Mesenchymal stem cell (in vitro differentiated cells and primary cell): ENCODE data around the gene TBX10.
"Not testable (repeated sequence)": the region's sequence is repeated elsewhere in the genome, so short reads cannot be mapped to it uniquely, and the experiment has no call there.

ENCODE experiments used
- DNase-seq: peaks from one replicate; pipeline ENCODE4 v3.0.0-alpha.2; 2013
- H2AFZ ChIP-seq: one replicate; pipeline ENCODE4 v1.6.1; 2013; ENCODE audit warnings: low read depth, mild to moderate bottlenecking, control low read depth, inconsistent platforms, low read length, moderate library complexity
- H2AK5ac ChIP-seq: 2 replicates; pipeline ENCODE4 v1.6.1; 2013; ENCODE audit warnings: low read length, moderate library complexity, mild to moderate bottlenecking, inconsistent platforms; ENCODE audit not compliant: severe bottlenecking
- H2BK120ac ChIP-seq: one replicate; pipeline ENCODE4 v1.6.1; 2013; ENCODE audit warnings: low read depth, mild to moderate bottlenecking, inconsistent platforms, low read length, moderate library complexity
- H2BK12ac ChIP-seq, 2 experiments: one replicate each; pipeline ENCODE4 v1.6.1; 2013; ENCODE audit warnings: inconsistent platforms in 2 of 2, low read length in 2 of 2, mild to moderate bottlenecking in 2 of 2, moderate library complexity in 2 of 2, control low read depth in 1 of 2
- H2BK15ac ChIP-seq: one replicate; pipeline ENCODE4 v1.6.1; 2013; ENCODE audit warnings: mild to moderate bottlenecking, low read depth, inconsistent platforms; ENCODE audit not compliant: poor library complexity, severe bottlenecking
- H2BK5ac ChIP-seq: 2 replicates; pipeline ENCODE4 v1.6.1; 2013; ENCODE audit warnings: low read depth, mild to moderate bottlenecking, low read length, control low read depth, inconsistent platforms; ENCODE audit not compliant: poor library complexity, severe bottlenecking
- H3K14ac ChIP-seq, 2 experiments: one replicate each; pipeline ENCODE4 v1.6.1; 2013; ENCODE audit warnings: inconsistent platforms in 2 of 2, low read length in 2 of 2, control low read depth in 1 of 2, mild to moderate bottlenecking in 1 of 2, moderate library complexity in 1 of 2
- H3K18ac ChIP-seq, 2 experiments: one replicate each; pipeline ENCODE4 v1.6.1; 2013; ENCODE audit warnings: inconsistent platforms in 2 of 2, low read length in 2 of 2, control low read depth in 1 of 2, low read depth in 1 of 2, mild to moderate bottlenecking in 1 of 2
- H3K23ac ChIP-seq, 2 experiments: one replicate each; pipeline ENCODE4 v1.6.1; 2013; ENCODE audit warnings: inconsistent platforms in 2 of 2, low read length in 2 of 2, mild to moderate bottlenecking in 2 of 2, moderate library complexity in 2 of 2, control low read depth in 1 of 2
- H3K27ac ChIP-seq: 2 replicates; pipeline ENCODE4 v1.5.1; 2013; ENCODE audit warnings: mild to moderate bottlenecking, moderate library complexity, low read length, control low read depth, inconsistent platforms; ENCODE audit not compliant: poor library complexity, severe bottlenecking
- H3K27me3 ChIP-seq, 2 experiments: 2 replicates each; pipeline versions ENCODE4 v1.6.1 to v1.7.0; 2013; ENCODE audit warnings: low read length in 2 of 2, mild to moderate bottlenecking in 2 of 2, moderate library complexity in 2 of 2, control low read depth in 1 of 2, inconsistent platforms in 1 of 2; ENCODE audit not compliant: control insufficient read depth in 1 of 2, insufficient read depth in 1 of 2
- H3K36me3 ChIP-seq, 2 experiments: 2 replicates each; pipeline versions ENCODE4 v1.6.1 to v1.7.0; 2013; ENCODE audit warnings: low read length in 2 of 2, control low read depth in 1 of 2, inconsistent platforms in 1 of 2, low read depth in 1 of 2, mild to moderate bottlenecking in 1 of 2; ENCODE audit not compliant: insufficient read depth in 2 of 2, control insufficient read depth in 1 of 2
- H3K4ac ChIP-seq, 2 experiments: one replicate each; pipeline ENCODE4 v1.6.1; 2013; ENCODE audit warnings: inconsistent platforms in 2 of 2, low read length in 2 of 2, mild to moderate bottlenecking in 2 of 2, moderate library complexity in 2 of 2, control low read depth in 1 of 2, low read depth in 1 of 2
- H3K4me1 ChIP-seq: 2 replicates; pipeline ENCODE4 v1.6.1; 2013; ENCODE audit warnings: low read depth, low read length, control low read depth; ENCODE audit not compliant: control insufficient read depth, insufficient read depth
- H3K4me2 ChIP-seq: 2 replicates; pipeline ENCODE4 v1.6.1; 2013; ENCODE audit warnings: low read length, mild to moderate bottlenecking, inconsistent platforms; ENCODE audit not compliant: poor library complexity, severe bottlenecking
- H3K4me3 ChIP-seq, 2 experiments: 2 replicates each; pipeline versions ENCODE4 v1.5.1 to v1.7.0; 2013; ENCODE audit warnings: low read length in 2 of 2, mild to moderate bottlenecking in 2 of 2, control low read depth in 1 of 2, low read depth in 1 of 2; ENCODE audit not compliant: insufficient read depth in 1 of 2
- H3K79me1 ChIP-seq: replicated peaks from 2 replicates; pipeline ENCODE4 v1.6.1; 2013; ENCODE audit warnings: mild to moderate bottlenecking, control low read depth, low read length, inconsistent platforms; ENCODE audit not compliant: poor library complexity, severe bottlenecking
- H3K9ac ChIP-seq: 2 replicates; pipeline ENCODE4 v1.7.0; 2013; ENCODE audit warnings: mild to moderate bottlenecking, low read length, moderate library complexity
- H3K9me3 ChIP-seq: 2 replicates; pipeline ENCODE4 v1.7.0; 2013; ENCODE audit warnings: mild to moderate bottlenecking, low read length; ENCODE audit not compliant: control insufficient read depth
- H4K8ac ChIP-seq: one replicate; pipeline ENCODE4 v1.6.1; 2013; ENCODE audit warnings: inconsistent platforms, mild to moderate bottlenecking, low read length, moderate library complexity
- H4K91ac ChIP-seq: one replicate; pipeline ENCODE4 v1.6.1; 2013; ENCODE audit warnings: mild to moderate bottlenecking, low read length, inconsistent platforms
- WGBS: methylation state at CpG from one replicate; pipeline ENCODE4 v1.1.7; 2013; ENCODE audit warnings: mixed read lengths; 5-methylcytosine and 5-hydroxymethylcytosine counted together

TBX10 gene

GRCh38 chr11:67663532-67664212 lies 24.1 kb upstream of the TBX10 start:
- H3K27ac ChIP-seq, result no peak overlapping the region
- no peak overlapping the region for H3K14ac ChIP-seq
- H3K79me1 ChIP-seq, result no peaks in the 10 kb centered on the region
- H4K91ac ChIP-seq, result no peak overlapping the region
- H3K23ac ChIP-seq, result no peak overlapping the region
- DNase-seq, result no peak
- no peak overlapping the region for H3K9ac ChIP-seq
- no peak overlapping the region for H2AFZ ChIP-seq
- no peak overlapping the region for H2BK5ac ChIP-seq
- no peak overlapping the region for H3K4me3 ChIP-seq
- H2BK15ac ChIP-seq, result no peak overlapping the region
- H3K18ac ChIP-seq, result no peak overlapping the region
- H2AK5ac ChIP-seq, result no peak overlapping the region
- H3K4me2 ChIP-seq, result no peak overlapping the region
- no peaks in the 10 kb centered on the region for H3K9me3 ChIP-seq
- H2BK12ac ChIP-seq, result no peak overlapping the region
- 89% methylated on average over 22 of the region's 22 CpGs for WGBS
- H3K27me3 ChIP-seq, result peaks cover 15 to 47% of the 10 kb centered on the region in 2 experiments
- H3K36me3 ChIP-seq, result no peaks in the 10 kb centered on the region
- H2BK120ac ChIP-seq, result no peak overlapping the region
- H3K4me1 ChIP-seq, result no peaks in the 10 kb centered on the region
- H3K4ac ChIP-seq, result no peak overlapping the region
- no peak overlapping the region for H4K8ac ChIP-seq

GRCh38 chr11:67662835-67663531 lies 23.4 kb upstream of the TBX10 start:
- DNase-seq, result no peak
- Histone ChIP-seq H3K4me2 (no peak overlapping the region), H3K4me3 (no peak overlapping the region), H3K4me1 (no peaks in the 10 kb centered on the region), H3K9ac (no peak overlapping the region), H3K4ac (no peak overlapping the region), H3K9me3 (no peaks in the 10 kb centered on the region), H3K27me3 (peaks cover 15 to 47% of the 10 kb centered on the region in 2 experiments), H3K79me1 (no peaks in the 10 kb centered on the region), H2AFZ (no peak overlapping the region), H2BK15ac (no peak overlapping the region), H2BK120ac (no peak overlapping the region), H4K91ac (no peak overlapping the region), H3K27ac (no peak overlapping the region), H3K23ac (no peak overlapping the region), H2BK5ac (no peak overlapping the region), H3K36me3 (no peaks in the 10 kb centered on the region), H2BK12ac (no peak overlapping the region), H3K18ac (no peak overlapping the region), H4K8ac (no peak overlapping the region), H3K14ac (no peak overlapping the region), H2AK5ac (no peak overlapping the region)
- WGBS, result 85% methylated on average over 19 of the region's 19 CpGs

DNA sequence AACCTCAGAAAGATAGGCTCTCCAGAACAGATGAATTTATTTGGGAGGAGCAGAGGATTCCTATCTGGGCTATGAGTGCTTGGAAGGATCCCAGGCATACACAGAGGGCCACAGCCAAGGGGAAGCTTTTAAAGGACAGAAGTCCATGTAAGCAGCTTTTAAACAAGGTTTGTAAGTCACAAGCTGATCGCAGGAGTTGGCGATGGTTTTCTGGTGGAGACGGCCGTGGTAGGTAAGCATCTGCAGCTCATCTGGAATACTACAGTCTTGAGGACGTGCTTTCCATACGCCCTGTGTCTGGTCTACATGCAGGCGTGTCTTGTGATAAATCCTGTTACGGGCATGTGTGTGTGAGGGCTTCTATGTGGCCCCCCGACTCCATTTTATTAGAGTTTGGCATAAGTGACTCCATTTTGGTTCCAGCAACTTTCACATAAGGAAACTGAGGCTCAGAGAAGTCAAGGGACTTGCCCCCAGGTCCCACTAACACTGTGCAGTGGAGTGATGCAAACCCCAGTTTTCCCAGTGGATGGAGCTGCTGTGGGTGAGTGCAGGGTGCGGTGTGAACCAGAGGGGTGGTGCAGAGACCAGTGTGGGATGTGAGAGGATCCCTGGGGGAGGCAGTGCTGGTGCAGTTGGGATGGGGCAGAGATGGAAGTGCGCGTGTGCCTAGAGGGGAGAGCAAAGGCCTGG lies 22.7 kb upstream of the TBX10 start:
- H2BK15ac ChIP-seq, result no peak overlapping the region
- no peak overlapping the region for H2AK5ac ChIP-seq
- no peak overlapping the region for H3K14ac ChIP-seq
- H3K4me2 ChIP-seq, result no peak overlapping the region
- no peak overlapping the region for H2BK5ac ChIP-seq
- H3K27ac ChIP-seq, result no peak overlapping the region
- no peak for DNase-seq
- no peaks in the 10 kb centered on the region for H3K79me1 ChIP-seq
- H4K8ac ChIP-seq, result no peak overlapping the region
- no peak overlapping the region for H2BK12ac ChIP-seq
- H2BK120ac ChIP-seq, result no peak overlapping the region
- H3K9me3 ChIP-seq, result no peaks in the 10 kb centered on the region
- no peak overlapping the region for H2AFZ ChIP-seq
- no peak overlapping the region for H3K4me3 ChIP-seq
- peaks cover 15 to 47% of the 10 kb centered on the region in 2 experiments for H3K27me3 ChIP-seq
- H3K9ac ChIP-seq, result no peak overlapping the region
- H4K91ac ChIP-seq, result no peak overlapping the region
- H3K36me3 ChIP-seq, result no peaks in the 10 kb centered on the region
- H3K4me1 ChIP-seq, result no peaks in the 10 kb centered on the region
- WGBS, result 90% methylated on average over 12 of the region's 12 CpGs
- H3K23ac ChIP-seq, result no peak overlapping the region
- no peak overlapping the region for H3K4ac ChIP-seq
- no peak overlapping the region for H3K18ac ChIP-seq

GRCh38 chr11:67660752-67661151 lies 21.2 kb upstream of the TBX10 start:
- not testable (repeated sequence) for H3K36me3 ChIP-seq, H3K9ac ChIP-seq
- 83% methylated on average over 5 of the region's 5 CpGs for WGBS

More at GRCh38 chr11:67660752-67661151, 21.2 kb upstream of the TBX10 start:
- H3K9me3 ChIP-seq, H3K79me1 ChIP-seq, H3K14ac ChIP-seq, DNase-seq, H3K4me2 ChIP-seq, H3K27ac ChIP-seq, H3K4me3 ChIP-seq, H3K23ac ChIP-seq, H2BK5ac ChIP-seq, H4K91ac ChIP-seq, H2BK15ac ChIP-seq, H2AK5ac ChIP-seq, H2AFZ ChIP-seq, H2BK12ac ChIP-seq, H3K18ac ChIP-seq, H2BK120ac ChIP-seq, H4K8ac ChIP-seq, H3K4ac ChIP-seq, H3K4me1 ChIP-seq: not testable (repeated sequence)
- H3K27me3 ChIP-seq, result peaks cover 15 to 38% of the 10 kb centered on the region in 2 experiments
